HG03135 (cell line): ENCODE measurements around the gene TFCP2.

ENCODE experiments used
- ATAC-seq: cut with Tn5 transposase; IDR thresholded peaks from one replicate; pipeline ENCODE4 v1.9.1; 2021; ENCODE audit warnings: mild to moderate bottlenecking, moderate library complexity; ENCODE audit not compliant: unreplicated experiment

TFCP2 gene

GRCh38 chr12:51197736-51198567 is 25.0 kb upstream of the TFCP2 start:
- no peak for ATAC-seq

- no peak for ATAC-seq
Measured at GRCh38 chr12:51196547-51196946, 23.6 kb upstream of the TFCP2 start.

- no peak for ATAC-seq
Measured at GRCh38 chr12:51195841-51196240, 22.9 kb upstream of the TFCP2 start.

- no peak for ATAC-seq
Measured at GRCh38 chr12:51192284-51192671, 19.3 kb upstream of the TFCP2 start.

GRCh38 chr12:51191516-51192283 is 18.8 kb upstream of the TFCP2 start:
- no peak for ATAC-seq

GRCh38 chr12:51190820-51191219 is 17.9 kb upstream of the TFCP2 start:
- ATAC-seq = no peak

GRCh38 chr12:51189790-51190355 is 16.9 kb upstream of the TFCP2 start:
- no peak for ATAC-seq

- ATAC-seq = no peak
Measured at GRCh38 chr12:51188359-51189051, 15.6 kb upstream of the TFCP2 start.

- no peak for ATAC-seq
Measured at GRCh38 chr12:51187370-51187987, 14.5 kb upstream of the TFCP2 start.

- no peak for ATAC-seq
Measured at GRCh38 chr12:51186465-51187085, 13.6 kb upstream of the TFCP2 start.

- no peak for ATAC-seq
Measured at GRCh38 chr12:51185171-51185717, 12.3 kb upstream of the TFCP2 start.

GRCh38 chr12:51183816-51184215 is 10.9 kb upstream of the TFCP2 start:
- ATAC-seq = no peak

GRCh38 chr12:51183349-51183748 is 10.4 kb upstream of the TFCP2 start:
- no peak for ATAC-seq

GRCh38 chr12:51181558-51181957 is 8.6 kb upstream of the TFCP2 start:
- no peak for ATAC-seq

- ATAC-seq = no peak
Measured at GRCh38 chr12:51177897-51178296, 5.0 kb upstream of the TFCP2 start.

GRCh38 chr12:51174501-51174900 is 1.6 kb upstream of the TFCP2 start:
- no peak for ATAC-seq

GRCh38 chr12:51171884-51172514 is 936 bp downstream of the TFCP2 start:
- ATAC-seq = peak; percentile 11

GRCh38 chr12:51163795-51164194 is 9.1 kb downstream of the TFCP2 start:
- no peak for ATAC-seq

GRCh38 chr12:51162217-51162616 is 10.7 kb downstream of the TFCP2 start:
- no peak for ATAC-seq
